HG03196 (cell line): Measurements from ENCODE around the gene RNASE3.
"Not testable (repeated sequence)": the region's sequence is repeated elsewhere in the genome, so short reads cannot be mapped to it uniquely, and the experiment has no call there.

Source experiments
- ATAC-seq: cut with Tn5 transposase; IDR thresholded peaks from one replicate; pipeline ENCODE4 v1.9.1; 2021; ENCODE audit not compliant: unreplicated experiment

RNASE3 gene

DNA sequence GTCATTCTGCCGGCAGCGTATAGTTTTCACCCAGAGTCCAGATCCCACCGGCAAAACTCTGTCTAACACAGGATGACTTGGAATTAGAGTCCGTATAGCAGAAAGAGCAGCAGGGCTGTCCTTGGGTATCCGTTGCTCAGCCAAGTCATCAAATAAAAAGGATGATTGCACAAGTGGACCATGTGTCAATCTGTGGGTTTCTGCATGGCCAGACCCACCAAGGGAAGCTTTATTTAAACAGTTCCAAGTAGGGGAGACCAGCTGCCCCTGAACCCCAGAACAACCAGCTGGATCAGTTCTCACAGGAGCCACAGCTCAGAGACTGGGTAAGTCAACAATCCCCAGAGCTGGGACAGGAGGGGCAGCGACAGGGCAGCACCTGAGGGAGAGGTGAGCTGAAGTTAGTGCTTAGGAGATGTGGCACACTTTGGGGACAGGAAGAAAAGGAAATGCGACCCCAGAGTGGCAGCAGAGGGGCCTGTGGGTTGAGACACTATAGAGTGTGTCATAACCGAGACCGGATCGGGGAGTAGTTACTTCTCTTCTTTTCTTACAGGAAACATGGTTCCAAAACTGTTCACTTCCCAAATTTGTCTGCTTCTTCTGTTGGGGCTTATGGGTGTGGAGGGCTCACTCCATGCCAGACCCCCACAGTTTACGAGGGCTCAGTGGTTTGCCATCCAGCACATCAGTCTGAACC, at the start of gene RNASE3:
Gene RNASE3, plus strand, starts transcription at position 260 of the 700 bp plus-strand sequence. Its CDS starts 302 bp downstream, at position 562.
- ATAC-seq = not testable (repeated sequence)

DNA sequence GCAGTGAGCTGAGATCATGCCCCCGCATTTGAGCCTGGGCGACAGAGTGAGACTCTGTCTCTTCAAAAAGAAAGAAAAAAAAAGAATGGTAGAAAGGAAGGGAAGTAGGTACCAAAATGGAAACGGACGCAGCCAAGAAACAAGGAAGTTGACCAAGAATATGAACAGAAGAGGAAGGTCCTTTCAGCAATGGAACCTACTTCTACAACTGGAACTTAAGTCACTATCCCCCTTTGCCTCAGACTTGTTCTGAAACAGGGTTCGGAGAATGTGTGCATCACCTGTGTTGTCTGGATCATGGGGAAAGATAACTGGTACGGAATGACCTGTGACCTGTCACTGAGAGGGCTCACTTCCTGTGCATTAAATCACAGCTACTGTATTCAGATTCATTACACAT, 44.6 kb upstream of the RNASE3 start:
- no peak for ATAC-seq

DNA sequence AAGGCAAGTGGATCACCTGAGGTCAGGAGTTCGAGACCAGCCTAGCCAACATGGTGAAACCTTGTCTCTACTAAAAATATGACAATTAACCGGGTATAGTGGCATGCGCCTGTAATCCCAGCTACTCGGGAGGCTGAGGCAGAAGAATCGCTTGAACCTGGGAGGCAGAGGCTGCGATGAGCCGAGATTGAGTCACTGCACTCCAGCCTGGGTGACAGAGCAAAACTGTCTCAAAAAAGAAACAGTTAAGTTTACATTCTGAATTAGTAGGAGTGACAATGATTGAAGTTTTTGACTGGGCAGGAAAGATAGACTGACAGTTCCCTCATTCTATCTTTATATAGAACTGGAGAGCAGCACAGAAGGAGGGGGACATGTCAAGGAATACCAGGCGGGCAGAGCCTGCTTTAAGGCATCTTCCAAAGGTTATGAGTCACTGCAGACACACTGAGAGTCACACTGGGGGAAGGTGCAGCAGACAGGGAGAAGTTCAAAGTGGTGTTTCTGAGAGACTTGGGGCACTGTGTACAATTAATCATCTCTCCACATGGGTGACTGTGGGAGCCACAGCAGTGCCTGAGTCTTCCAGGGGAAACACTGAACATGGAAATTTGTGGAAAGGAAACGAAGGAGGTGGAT, 42.8 kb upstream of the RNASE3 start:
- no peak for ATAC-seq

DNA sequence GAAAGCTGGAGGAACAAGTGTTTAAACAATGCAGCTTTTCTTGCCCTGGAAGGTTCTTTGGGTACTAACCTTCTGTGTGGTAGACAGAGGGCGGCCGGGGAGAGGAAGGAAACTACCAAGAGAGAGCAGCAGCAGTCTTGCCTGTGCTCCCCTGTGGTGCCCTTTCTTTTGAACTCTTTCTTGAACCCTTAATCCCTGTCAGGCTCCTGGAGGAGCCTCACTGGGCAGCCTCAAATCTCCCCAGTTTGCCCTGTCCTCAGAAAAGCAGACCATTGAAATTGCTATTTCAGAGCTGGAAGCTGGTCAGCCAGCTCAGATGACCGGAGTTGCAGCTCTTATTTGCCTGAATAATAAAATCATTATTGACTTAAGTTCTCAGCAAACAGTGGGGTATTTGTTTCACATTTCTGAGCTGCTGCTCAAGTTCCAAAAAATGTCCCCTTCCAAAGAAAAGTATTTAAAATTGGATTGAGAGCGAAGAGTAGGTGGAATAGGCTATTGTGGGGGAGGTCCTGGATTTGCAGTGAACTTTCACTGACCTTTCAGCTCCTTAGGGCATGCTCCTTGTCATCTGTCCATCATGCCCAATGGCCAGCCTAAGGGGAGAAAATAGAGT, 42.1 kb upstream of the RNASE3 start:
- no peak for ATAC-seq

DNA sequence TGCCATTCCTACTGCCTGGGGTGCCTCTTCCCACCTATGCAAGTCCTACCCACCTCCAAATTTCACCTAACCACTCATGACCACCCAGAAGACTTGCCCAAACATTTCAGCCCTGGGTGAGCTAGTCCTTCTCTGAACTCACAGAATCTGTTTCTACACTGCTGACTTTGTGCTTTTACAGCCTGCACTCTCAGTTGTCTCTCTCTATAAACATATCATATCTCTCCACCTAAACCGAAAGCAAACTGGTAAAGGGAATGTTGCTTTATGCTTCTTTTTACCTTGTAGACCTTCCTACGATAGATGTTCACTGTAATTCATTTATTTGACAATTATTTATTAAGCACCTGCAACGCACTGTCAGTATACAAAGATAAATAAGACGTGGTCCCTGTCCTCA, 38.1 kb upstream of the RNASE3 start:
- ATAC-seq = no peak

DNA sequence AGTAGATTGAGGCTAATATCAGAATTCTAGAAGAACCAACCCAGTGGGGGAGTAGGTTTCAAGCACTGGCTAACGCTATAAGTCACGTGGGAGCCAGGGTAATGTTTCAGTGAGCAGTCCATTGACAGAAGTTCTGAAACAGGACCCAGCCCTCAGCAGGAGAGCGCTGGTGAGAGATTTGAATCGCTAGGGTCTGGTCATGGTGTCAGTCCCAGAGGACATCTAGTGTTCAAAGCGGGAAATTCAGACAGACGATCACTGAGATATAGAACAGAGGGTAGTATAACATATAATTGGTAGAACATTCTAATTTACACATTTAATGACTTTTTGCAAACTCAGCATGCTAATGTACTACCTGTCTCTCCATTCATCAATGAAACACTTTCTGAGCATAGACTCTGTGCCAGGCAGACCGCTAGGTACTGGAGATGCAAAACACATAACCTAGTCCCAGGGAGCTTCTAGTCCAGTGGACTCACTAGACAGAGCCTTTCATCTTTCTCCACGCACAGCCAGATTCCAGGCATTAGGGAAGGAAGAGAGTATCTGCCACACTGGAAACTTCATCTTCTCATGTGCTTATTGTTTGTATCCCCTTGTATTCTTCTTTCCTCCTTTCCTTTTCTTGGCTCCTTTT, 35.4 kb upstream of the RNASE3 start:
- ATAC-seq = peak; percentile 74

DNA sequence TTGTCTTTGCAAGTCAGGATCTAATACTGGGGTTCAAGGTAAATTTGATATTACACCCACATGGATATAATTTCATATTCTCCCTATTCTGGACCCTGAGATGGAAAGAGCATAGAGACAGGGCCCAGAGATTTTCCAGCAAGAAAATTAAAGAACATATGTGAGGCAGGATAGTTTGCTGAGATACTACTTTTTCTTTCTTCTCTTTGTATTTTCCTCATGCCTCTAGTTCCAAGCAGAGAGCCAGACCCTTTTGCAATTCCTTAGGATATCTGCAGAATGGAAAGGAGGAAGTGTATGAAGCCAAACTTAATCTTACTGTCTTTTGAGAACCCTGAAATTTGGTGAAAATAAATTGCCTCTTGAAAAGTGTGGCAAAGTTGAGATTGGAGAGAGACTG, 34.0 kb upstream of the RNASE3 start:
- ATAC-seq = no peak

DNA sequence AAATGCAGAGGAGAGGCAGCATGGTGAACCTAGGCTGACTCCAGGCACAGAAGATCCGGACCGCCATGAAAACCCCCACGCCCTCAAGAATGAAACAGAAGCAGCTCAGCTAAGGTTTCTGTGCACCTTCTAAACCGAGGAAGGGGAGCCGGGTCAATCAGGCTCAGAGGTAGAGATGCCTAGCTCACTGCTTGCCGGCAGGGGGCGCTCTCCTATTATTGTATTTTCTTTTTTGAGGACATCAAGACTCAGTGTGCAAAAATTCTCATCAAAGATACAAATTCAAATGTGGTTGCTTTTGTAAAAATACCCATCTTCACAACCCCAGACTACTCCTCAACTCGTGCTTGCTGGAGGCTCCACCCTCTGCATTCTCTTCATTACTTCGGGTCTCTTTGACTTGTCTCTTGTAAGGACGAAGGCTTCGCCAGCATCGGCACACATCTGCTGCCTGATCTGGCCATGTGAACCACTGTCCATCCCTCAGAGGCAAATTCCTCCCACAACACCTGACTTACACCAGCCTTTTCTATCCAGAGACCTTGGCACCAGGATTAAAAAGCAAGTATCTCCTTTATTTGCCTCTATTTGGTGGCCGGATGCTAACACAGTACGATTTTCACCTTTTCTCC, 33.4 kb upstream of the RNASE3 start:
- ATAC-seq = no peak

DNA sequence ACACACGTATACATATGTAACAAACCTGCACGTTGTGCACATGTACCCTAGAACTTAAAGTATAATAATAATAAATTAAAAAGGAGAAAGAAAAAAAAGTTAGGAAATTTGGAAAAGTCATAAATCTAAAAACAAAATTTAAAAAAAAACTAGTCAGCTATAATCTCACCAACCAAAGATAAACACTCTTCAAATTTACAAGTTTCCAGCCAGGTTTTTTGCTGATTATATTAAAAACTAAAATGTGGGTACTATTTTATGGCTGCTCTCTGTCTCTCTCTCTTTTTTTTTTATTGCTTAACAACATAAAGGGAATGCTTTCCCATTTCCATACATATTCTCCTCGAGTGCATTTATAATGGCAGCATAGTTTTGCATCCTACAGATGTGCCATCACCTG, 25.0 kb upstream of the RNASE3 start:
- ATAC-seq = no peak

DNA sequence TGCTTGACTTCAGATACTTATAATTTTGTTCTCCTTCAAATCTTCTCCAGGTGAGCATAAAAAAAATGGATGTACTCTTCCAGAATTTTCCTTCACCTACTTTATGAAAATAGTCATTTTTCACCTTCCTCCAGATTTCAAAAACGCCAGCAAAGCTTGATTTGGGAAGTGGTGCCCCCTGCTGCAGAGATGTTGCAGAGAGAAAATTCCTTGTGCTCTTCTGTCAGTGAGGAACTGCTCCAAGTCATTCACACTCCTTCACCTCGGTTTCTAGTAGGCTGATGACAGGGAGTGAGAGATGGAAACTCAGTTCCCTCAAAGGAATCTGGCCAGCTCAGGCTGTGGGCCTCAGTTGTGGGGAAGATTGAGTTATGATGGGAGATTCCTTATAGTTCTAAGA, 24.2 kb upstream of the RNASE3 start:
- no peak for ATAC-seq

DNA sequence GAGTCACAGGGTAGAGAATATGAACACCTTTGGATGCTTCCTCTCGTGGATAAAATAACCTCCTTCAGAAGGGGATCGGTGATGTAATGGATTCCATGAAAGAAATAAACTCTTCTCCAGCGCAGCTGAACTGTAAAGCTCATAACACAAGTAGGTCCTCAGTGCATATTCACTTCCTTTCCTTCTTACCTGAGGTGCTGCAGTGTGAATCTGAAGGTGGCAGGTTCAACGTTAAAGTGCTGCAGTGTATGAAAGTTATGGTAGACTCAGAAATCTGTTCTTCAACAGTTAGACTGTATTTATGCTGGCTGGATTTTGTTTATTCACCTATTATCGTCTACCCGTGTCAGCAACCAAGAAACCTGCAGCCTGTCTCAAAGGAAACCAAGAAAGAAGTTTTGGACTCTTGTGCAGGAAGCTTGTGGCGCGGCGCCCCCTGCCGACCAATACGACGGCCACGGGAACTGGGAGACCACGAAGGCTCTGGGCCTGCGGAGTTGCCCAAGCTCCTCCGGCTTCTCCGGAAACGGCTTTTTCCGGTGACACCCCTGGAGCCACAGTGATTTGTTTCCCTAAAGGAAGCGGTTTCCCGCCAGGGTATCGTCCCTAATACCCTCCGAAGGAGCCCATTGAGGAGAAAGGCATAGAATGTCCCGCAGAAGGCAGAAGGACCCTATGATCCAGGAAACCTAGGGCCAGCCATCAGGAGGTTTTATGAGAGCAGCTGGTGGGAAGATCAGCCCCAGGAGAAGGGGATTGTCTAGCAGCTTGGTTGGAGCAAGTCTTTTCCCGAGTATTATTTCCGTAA, 17.6 kb upstream of the RNASE3 start:
- ATAC-seq = no peak

DNA sequence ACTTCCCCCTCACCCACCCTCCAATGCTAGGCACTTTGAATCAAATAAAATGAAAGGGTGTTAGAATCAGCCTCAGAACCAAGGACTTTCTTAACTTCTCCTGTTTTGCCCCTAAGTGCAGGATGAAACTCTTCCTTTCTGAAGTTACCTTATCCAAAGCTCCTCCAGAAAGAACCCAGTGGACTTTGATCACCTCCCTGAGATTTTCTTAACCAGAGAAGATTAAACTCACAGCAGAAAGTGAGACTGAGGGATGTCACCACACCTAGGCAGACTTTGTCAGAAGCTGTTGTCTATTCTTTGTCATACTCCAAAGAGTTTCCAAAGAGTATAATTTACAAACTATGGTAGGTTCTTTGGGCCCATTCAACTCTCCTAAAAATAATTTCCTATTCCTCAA, 14.2 kb upstream of the RNASE3 start:
- no peak for ATAC-seq

DNA sequence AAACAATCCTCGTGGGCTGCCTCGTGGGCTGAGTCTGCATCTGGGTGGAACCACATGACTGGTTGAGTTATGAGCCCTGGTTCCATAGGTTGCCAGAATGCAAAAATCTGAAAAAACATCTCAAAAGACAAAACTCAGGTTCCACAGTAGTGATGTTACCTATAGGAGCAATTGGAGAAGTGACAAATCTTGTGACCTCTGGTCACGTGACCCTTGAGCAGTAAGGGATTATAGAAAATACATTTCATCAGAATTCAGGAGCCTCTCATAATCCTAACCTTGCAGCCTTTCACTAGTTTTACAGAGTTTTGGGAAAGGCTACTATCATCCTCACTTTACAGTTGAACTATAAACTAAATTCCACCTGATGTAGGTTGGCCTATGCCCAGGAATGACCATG, 12.5 kb upstream of the RNASE3 start:
- no peak for ATAC-seq

DNA sequence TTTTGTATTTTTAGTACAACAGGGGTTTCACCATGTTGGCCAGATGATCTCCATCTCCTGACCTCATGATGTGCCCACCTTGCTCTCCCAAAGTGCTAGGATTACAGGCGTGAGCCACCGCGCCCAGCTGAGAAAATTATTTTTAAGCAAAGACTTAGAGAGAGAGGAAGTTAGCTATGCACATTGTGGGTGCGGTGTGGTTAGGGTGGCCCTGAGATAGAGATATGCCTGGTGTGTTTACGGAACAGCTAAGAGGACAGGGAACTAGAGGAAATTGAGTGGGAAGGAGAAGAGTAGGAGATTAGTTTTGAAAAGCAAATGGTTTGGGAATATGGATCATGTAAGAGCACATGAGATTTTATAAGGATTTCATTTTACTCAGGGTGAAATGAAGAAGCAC, 10.0 kb upstream of the RNASE3 start:
- not testable (repeated sequence) for ATAC-seq

DNA sequence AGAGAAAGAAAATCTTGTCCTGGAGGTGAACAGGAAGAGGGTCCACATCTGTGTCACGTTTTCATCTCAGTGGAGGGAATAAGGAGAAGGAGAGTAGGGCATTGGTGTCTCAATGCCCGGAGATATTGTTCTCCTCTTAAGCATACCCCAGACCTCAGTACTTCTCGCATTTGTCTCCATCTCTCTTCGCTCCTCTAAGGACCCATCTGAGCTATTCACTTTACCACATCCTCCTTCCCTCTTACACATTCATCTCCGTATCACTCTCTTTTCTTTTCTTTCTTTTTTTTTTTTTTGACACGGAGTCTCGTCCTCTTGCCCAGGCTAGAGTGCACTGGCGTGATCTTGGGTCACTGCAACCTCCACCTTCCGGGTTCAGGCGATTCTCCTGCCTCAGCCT, 8.4 kb upstream of the RNASE3 start:
- not testable (repeated sequence) for ATAC-seq

DNA sequence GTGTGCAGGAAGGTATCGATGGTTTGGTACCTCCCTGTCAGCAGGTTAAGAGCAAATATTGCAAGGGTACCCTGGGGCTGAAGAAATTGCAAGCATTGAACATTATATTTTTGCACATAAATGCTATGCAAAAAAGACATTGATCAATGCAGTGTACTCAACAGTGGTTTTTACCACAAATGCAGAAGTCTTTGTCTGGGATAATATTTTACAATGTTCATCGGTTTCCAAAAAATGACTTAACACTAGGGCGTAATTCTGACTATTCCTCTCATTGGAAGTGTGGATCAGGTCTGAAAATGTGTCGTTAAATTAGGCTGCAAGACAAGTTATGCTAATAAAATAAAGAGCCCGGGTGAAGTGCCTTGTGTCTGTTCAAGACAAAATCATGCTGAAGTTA, 2.8 kb upstream of the RNASE3 start:
- ATAC-seq = not testable (repeated sequence)

DNA sequence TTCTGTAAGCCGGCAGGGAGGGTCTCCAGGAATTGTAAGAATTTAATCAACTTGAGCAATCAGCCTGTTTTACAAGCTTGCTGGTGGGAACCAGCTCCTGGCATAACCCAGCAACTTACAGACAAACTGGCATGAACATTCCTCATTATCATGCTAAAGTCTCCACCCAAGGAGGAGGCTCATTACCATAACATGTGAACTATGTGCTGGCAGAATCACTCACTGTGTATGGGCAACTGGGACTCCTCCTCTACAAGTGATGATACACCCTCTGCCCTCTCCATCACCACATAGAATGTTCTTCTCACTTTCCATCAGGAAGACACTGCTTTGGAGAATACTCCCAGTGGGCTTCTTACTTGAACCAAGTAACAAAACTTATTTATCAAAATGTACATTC, 4.1 kb downstream of the RNASE3 start:
- ATAC-seq = not testable (repeated sequence)

DNA sequence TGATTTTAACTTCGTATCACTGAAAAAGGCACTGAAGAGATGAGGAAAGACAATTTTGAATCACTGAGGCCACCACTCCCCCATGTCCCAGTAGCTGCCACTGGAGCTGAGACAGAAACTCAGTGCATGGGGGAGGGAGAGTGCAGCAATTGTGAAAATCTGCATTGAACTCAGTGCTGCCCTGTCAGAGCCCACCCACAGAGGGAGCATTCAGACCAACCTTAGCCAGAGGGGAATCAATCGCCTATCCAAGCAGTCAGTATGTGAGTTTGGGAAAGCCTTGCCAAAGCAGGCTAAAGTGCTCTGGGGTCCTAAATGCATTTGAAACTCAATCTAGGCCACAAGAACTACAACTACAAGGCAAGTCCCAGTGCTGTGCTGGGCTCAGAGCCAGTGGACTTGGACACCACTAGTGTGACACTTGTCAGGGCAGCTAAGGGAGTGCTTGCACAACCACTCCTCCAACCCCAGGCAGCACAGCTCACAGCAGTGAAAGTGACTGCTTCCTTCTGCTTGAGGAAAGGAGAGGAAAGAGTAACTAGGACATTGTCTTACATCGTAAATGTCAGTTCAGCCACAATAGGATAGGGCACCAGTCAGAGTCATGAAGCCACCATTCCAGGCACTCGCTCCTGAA, 13.3 kb downstream of the RNASE3 start:
- no peak for ATAC-seq

DNA sequence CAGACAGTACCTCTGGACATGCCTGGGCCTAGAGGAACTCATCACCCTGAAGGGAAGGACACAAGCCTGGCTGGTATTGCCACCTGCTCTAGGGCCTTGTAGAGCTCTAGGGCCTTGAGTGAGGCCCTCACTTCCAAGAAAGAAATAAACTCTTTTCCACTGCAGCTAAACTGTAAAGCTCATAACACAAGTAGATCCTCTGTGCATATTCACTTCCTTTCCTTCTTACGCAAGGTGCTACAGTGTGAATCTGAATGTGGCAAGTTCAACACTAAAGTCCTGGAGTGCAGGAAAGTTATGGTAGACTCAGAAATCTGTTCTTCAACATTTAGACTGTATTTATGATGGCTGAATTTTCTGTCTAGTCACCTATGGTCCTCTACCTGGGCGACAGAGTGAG, 14.5 kb downstream of the RNASE3 start:
- ATAC-seq = no peak

DNA sequence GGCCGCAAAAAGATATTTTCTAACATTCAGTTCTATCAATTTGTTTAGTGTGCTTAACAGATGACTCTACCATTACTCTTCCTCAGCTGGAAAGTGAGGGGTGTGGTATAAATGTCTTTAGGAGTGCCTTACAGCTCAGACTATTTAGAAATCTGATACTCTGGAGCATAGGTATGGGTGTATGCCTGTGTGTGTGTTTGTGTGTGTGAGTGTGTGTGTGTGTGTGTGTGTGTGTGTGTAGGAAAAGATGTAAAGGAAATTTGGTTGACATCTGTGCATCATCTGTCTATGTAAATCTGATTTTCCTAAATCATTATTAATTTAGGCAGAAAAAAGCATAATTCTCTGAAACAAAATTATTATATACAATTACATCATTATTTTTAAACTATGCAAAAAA, 16.0 kb downstream of the RNASE3 start:
- ATAC-seq = no peak
